Measurements from ENCODE around the gene ZNF487.
"Not testable (repeated sequence)": the region's sequence is repeated elsewhere in the genome, so short reads cannot be mapped to it uniquely, and the experiment has no call there.

Gene ZNF487

GRCh38 chr10:43436291-43437140 lies at the start of gene ZNF487:
Gene ZNF487 (plus strand): TSS chr10:43437111. CDS start chr10:43475814, 38,703 bp downstream.
- peak within 1 kb of the TSS; percentile 95 for H3K4me3 ChIP-seq (ENCODE audit: low read length)
- H3K27me3 ChIP-seq (ENCODE audit: control insufficient read depth, insufficient read depth, low read length), result no peaks in the 10 kb centered on the region
- no peaks in the 10 kb centered on the region for H3K4me1 ChIP-seq (ENCODE audit: control insufficient read depth, insufficient read depth, low read length)
- H3K36me3 ChIP-seq (ENCODE audit: control insufficient read depth, insufficient read depth, low read length), result no peaks in the 10 kb centered on the region
- H3K9me3 ChIP-seq (ENCODE audit: control insufficient read depth, low read length), result no peaks in the 10 kb centered on the region
- H3K9ac ChIP-seq (ENCODE audit: low read length), result peak within 1 kb of the TSS; percentile 90

GRCh38 chr10:43387678-43388032 lies 49.3 kb upstream of the ZNF487 start:
- H3K4me1 ChIP-seq (ENCODE audit: control insufficient read depth, insufficient read depth, low read length), result peaks cover 24% of the 10 kb centered on the region
- no peak overlapping the region for H3K4me3 ChIP-seq (ENCODE audit: low read length)
- no peaks in the 10 kb centered on the region for H3K27me3 ChIP-seq (ENCODE audit: control insufficient read depth, insufficient read depth, low read length)
- no peak overlapping the region for H3K9ac ChIP-seq (ENCODE audit: low read length)
- peaks cover 45% of the 10 kb centered on the region for H3K36me3 ChIP-seq (ENCODE audit: control insufficient read depth, insufficient read depth, low read length)
- no peaks in the 10 kb centered on the region for H3K9me3 ChIP-seq (ENCODE audit: control insufficient read depth, low read length)

- H3K27me3 ChIP-seq (ENCODE audit: control insufficient read depth, insufficient read depth, low read length), result no peaks in the 10 kb centered on the region
- H3K9me3 ChIP-seq (ENCODE audit: control insufficient read depth, low read length), result no peaks in the 10 kb centered on the region
- H3K4me1 ChIP-seq (ENCODE audit: control insufficient read depth, insufficient read depth, low read length), result peaks cover 29% of the 10 kb centered on the region
- peaks cover 46% of the 10 kb centered on the region for H3K36me3 ChIP-seq (ENCODE audit: control insufficient read depth, insufficient read depth, low read length)
- H3K4me3 ChIP-seq (ENCODE audit: low read length), result no peak overlapping the region
- peak overlapping the region; percentile 36 for H3K9ac ChIP-seq (ENCODE audit: low read length)
These were observed 47.0 kb upstream of the ZNF487 start for GRCh38 chr10:43389867-43390266.

GRCh38 chr10:43390333-43390732 lies 46.6 kb upstream of the ZNF487 start:
- Histone ChIP-seq H3K27me3 (ENCODE audit: control insufficient read depth, insufficient read depth, low read length) (no peaks in the 10 kb centered on the region), H3K4me3 (ENCODE audit: low read length) (no peak overlapping the region), H3K36me3 (ENCODE audit: control insufficient read depth, insufficient read depth, low read length) (peaks cover 43% of the 10 kb centered on the region), H3K9me3 (ENCODE audit: control insufficient read depth, low read length) (no peaks in the 10 kb centered on the region), H3K4me1 (ENCODE audit: control insufficient read depth, insufficient read depth, low read length) (peaks cover 33% of the 10 kb centered on the region), H3K9ac (ENCODE audit: low read length) (no peak overlapping the region)

GRCh38 chr10:43390759-43391158 lies 46.2 kb upstream of the ZNF487 start:
- H3K4me1 ChIP-seq (ENCODE audit: control insufficient read depth, insufficient read depth, low read length), result peaks cover 33% of the 10 kb centered on the region
- peaks cover 43% of the 10 kb centered on the region for H3K36me3 ChIP-seq (ENCODE audit: control insufficient read depth, insufficient read depth, low read length)
- H3K9ac ChIP-seq (ENCODE audit: low read length), result no peak overlapping the region

GRCh38 chr10:43391496-43391895 lies 45.4 kb upstream of the ZNF487 start:
- Histone ChIP-seq H3K4me1 (ENCODE audit: control insufficient read depth, insufficient read depth, low read length) (peaks cover 33% of the 10 kb centered on the region), H3K27me3 (ENCODE audit: control insufficient read depth, insufficient read depth, low read length) (no peaks in the 10 kb centered on the region), H3K4me3 (ENCODE audit: low read length) (no peak overlapping the region), H3K9me3 (ENCODE audit: control insufficient read depth, low read length) (no peaks in the 10 kb centered on the region), H3K36me3 (ENCODE audit: control insufficient read depth, insufficient read depth, low read length) (peaks cover 43% of the 10 kb centered on the region), H3K9ac (ENCODE audit: low read length) (no peak overlapping the region)

More at GRCh38 chr10:43390759-43391158, 46.2 kb upstream of the ZNF487 start:
- no peaks in the 10 kb centered on the region for H3K9me3 ChIP-seq (ENCODE audit: control insufficient read depth, low read length)
- no peak overlapping the region for H3K4me3 ChIP-seq (ENCODE audit: low read length)
- H3K27me3 ChIP-seq (ENCODE audit: control insufficient read depth, insufficient read depth, low read length), result no peaks in the 10 kb centered on the region

GRCh38 chr10:43392748-43393147 lies 44.2 kb upstream of the ZNF487 start:
- Histone ChIP-seq H3K27me3 (ENCODE audit: control insufficient read depth, insufficient read depth, low read length) (no peaks in the 10 kb centered on the region), H3K36me3 (ENCODE audit: control insufficient read depth, insufficient read depth, low read length) (peaks cover 31% of the 10 kb centered on the region), H3K9ac (ENCODE audit: low read length) (no peak overlapping the region), H3K9me3 (ENCODE audit: control insufficient read depth, low read length) (no peaks in the 10 kb centered on the region), H3K4me3 (ENCODE audit: low read length) (no peak overlapping the region), H3K4me1 (ENCODE audit: control insufficient read depth, insufficient read depth, low read length) (peaks cover 38% of the 10 kb centered on the region)

GRCh38 chr10:43393186-43393585 lies 43.7 kb upstream of the ZNF487 start:
- H3K27me3 ChIP-seq (ENCODE audit: control insufficient read depth, insufficient read depth, low read length); H3K9ac ChIP-seq (ENCODE audit: low read length); H3K4me3 ChIP-seq (ENCODE audit: low read length); H3K9me3 ChIP-seq (ENCODE audit: control insufficient read depth, low read length): not testable (repeated sequence)
- H3K36me3 ChIP-seq (ENCODE audit: control insufficient read depth, insufficient read depth, low read length), result peaks cover 29% of the 10 kb centered on the region
- H3K4me1 ChIP-seq (ENCODE audit: control insufficient read depth, insufficient read depth, low read length), result peaks cover 43% of the 10 kb centered on the region

GRCh38 chr10:43393606-43394360 lies 43.1 kb upstream of the ZNF487 start:
- Histone ChIP-seq H3K36me3 (ENCODE audit: control insufficient read depth, insufficient read depth, low read length) (peaks cover 25% of the 10 kb centered on the region), H3K4me1 (ENCODE audit: control insufficient read depth, insufficient read depth, low read length) (peaks cover 49% of the 10 kb centered on the region), H3K9me3 (ENCODE audit: control insufficient read depth, low read length) (no peaks in the 10 kb centered on the region)

GRCh38 chr10:43394868-43395267 lies 42.0 kb upstream of the ZNF487 start:
- H3K4me3 ChIP-seq (ENCODE audit: low read length), result no peak overlapping the region
- no peaks in the 10 kb centered on the region for H3K9me3 ChIP-seq (ENCODE audit: control insufficient read depth, low read length)
- H3K9ac ChIP-seq (ENCODE audit: low read length), result peak overlapping the region; percentile 26
- peaks cover 56% of the 10 kb centered on the region for H3K4me1 ChIP-seq (ENCODE audit: control insufficient read depth, insufficient read depth, low read length)
- no peaks in the 10 kb centered on the region for H3K27me3 ChIP-seq (ENCODE audit: control insufficient read depth, insufficient read depth, low read length)
- peaks cover 20% of the 10 kb centered on the region for H3K36me3 ChIP-seq (ENCODE audit: control insufficient read depth, insufficient read depth, low read length)

More at GRCh38 chr10:43393606-43394360, 43.1 kb upstream of the ZNF487 start:
- Histone ChIP-seq H3K9ac (ENCODE audit: low read length) (no peak overlapping the region), H3K27me3 (ENCODE audit: control insufficient read depth, insufficient read depth, low read length) (no peaks in the 10 kb centered on the region), H3K4me3 (ENCODE audit: low read length) (no peak overlapping the region)

- peaks cover 13% of the 10 kb centered on the region for H3K36me3 ChIP-seq (ENCODE audit: control insufficient read depth, insufficient read depth, low read length)
- peak overlapping the region; percentile 64 for H3K4me3 ChIP-seq (ENCODE audit: low read length)
- H3K9ac ChIP-seq (ENCODE audit: low read length), result peak overlapping the region; percentile 93
- H3K9me3 ChIP-seq (ENCODE audit: control insufficient read depth, low read length), result no peaks in the 10 kb centered on the region
- H3K4me1 ChIP-seq (ENCODE audit: control insufficient read depth, insufficient read depth, low read length), result peaks cover 53% of the 10 kb centered on the region
- H3K27me3 ChIP-seq (ENCODE audit: control insufficient read depth, insufficient read depth, low read length), result no peaks in the 10 kb centered on the region
These were observed 41.3 kb upstream of the ZNF487 start for GRCh38 chr10:43395571-43396060.

Data from mucosa of stomach (tissue), 1 donor.